Stimulated activated CD8-positive, alpha-beta memory T cell treated with anti-CD3 and anti-CD28 coated beads, Interleukin-15, amount 100 ng/mL, for 1 hour (primary cell): ENCODE data around the gene HLF.

Source experiments
- DNase-seq: peaks from one replicate; pipeline ENCODE4 v3.0.0-alpha.2; 2020; ENCODE audit warnings: low read depth

HLF gene

DNA sequence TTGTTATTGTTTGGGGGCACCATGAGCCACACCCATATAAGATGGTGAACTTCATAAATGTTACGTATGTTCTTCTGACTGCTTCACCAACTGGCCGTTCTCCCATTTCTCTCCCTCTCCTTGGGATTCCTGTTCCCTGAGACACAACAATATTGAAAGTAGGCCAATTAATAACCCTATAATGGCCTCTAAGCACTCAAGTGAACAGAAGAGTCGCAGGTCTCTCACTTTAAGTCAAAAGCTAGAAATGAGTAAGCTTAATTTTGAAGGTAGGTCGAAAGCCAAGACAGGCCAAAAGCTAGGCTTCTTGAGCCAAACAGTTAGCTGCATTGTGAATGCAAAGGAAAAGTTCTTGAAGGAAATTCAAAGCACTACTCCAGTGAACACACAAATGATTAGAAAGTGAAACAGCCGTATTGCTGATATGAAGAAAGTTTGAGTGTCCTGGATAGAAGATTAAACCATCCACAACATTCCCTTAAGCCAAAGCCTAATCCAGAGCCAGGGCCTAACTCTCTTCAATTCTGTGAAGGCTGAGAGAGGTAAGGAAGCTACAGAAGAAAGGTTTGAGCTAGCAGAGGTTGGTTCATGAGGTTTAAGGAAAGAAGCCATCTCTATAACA lies 25.8 kb downstream of the HLF start:
- no peak for DNase-seq

DNA sequence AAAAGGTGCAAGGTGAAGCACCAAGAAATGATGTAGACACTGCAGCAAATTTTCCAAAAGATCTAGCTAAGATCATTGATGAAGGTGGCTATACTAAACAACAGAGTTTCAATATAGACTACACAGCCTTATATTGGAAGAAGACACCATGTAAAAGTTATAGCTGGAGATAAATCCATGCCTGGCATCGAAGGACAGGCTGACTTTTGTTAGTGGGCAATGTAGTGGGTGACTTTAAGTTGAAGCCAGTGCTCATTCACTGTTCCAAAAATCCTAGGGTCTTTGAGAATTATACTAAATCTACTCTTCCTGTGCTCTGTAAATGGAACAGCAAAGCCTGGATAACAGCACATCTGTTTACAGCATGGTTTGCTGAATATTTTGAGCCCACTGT lies 26.4 kb downstream of the HLF start:
- no peak for DNase-seq

- no peak for DNase-seq
Observed at GRCh38 chr17:55292094-55292493, 27.3 kb downstream of the HLF start.

DNA sequence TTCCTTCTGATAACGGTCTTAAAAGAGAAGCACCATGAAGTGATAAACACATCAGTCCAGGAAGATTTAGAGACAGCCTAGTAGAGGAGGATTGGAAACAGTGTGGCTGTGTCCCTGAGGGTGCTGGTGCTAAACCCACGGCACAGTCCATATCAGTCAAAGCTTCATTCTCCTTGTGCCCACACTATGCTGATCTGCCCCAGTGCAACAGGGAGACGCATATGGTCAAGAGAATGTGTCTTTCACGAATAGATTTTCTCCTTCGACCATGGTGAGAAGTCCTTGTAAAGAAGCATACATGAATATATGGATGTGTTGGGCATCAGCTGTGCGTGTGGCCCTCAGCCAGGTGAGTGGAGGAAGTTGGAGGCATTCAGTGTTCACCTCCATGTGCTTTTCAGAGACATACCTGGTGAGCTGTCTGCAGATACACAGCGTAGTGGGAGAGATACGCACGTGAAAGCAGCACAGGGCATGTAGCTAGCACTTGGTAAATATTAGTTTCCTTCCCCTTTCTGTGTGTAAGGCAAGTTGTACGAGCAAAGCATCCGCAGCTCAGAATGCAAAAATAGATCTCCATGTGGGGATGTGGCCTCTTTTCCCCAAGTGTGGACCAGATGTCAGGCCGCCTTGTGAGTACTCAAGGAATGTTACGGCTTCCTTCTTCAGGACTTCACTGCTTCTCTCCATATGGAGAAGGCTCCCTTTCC lies 29.4 kb downstream of the HLF start:
- no peak for DNase-seq

GRCh38 chr17:55295411-55296170 lies 30.8 kb downstream of the HLF start:
- DNase-seq = peak; percentile 19

DNA sequence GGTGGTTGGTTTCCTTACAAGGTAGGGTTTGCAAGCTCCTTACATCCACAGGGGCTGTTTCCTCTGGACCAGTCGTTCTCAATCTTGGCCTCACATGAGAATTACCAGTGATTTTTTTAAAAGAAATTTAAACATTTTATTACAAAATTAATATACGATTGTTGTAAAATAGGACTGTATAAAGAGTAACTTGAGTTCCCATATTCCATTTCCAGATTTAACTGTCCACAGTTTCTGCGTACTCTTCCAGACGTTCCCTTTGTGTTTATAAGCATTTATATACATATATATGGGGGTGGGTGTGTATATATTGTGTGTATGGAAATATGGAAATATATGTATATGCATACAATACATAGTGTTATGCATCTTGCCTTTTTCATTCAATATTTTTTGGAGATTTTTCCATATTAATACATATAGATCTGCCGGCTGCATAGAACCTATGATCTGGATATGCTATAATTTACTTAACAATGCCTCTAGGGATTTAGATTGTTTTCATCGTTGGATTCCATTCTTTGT lies 31.5 kb downstream of the HLF start:
- no peak for DNase-seq

GRCh38 chr17:55296699-55297098 lies 31.9 kb downstream of the HLF start:
- DNase-seq = no peak

- DNase-seq = no peak
Observed at GRCh38 chr17:55298111-55298730, 33.5 kb downstream of the HLF start.

DNA sequence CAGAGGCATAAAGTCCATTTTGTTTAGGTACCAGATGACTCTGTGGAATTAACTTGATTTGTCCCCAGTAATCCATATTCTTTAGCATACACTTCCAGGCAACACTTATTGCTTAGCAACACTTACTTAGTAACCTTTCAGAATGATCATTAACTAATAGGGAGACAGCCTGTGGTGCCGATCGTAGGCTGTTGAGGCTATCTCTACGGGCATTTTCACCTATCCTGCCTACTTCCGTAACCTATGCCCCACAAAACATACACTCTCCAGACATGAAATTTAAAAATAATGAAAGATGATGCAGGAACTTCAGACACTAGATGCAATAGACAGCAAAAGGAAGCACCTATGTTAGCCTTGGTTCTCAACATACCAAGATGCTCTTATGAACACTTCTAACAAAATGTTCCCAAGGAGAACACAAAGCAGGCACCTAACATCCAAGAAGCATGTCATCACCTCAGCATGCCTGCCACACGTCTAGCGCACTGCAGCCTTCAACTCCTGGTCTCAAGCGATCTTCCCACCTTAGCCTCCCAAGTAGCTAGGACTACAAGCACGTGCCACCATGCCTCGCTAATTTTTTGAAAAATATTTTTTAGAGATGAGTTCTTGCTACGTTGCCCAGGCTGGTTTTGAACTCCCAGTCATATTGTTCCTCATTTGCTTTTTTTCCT lies 34.5 kb downstream of the HLF start:
- no peak for DNase-seq

GRCh38 chr17:55299890-55300289 lies 35.1 kb downstream of the HLF start:
- no peak for DNase-seq

- no peak for DNase-seq
Observed at GRCh38 chr17:55300479-55301290, 35.9 kb downstream of the HLF start.

- no peak for DNase-seq
Observed at GRCh38 chr17:55301521-55302406, 37.0 kb downstream of the HLF start.

DNA sequence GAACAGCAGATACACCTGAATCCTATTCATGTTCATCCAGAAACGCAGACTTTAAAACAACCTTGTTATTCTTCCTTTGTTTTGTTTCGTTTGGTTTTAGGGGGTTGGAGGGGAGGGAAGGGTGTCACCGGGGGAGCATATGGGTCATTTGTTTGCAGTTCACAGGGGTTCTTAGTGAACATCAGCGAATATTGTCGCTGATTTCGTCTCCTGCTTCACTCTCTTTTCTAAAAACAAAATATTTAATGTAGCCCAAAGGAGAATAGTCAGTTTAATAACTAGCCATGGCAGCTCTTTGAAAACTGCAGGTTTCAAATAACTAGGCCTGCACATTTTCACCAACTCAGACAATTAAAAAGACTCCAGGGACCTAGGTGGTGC lies 37.6 kb downstream of the HLF start:
- no peak for DNase-seq

GRCh38 chr17:55303008-55303493 lies 38.3 kb downstream of the HLF start:
- DNase-seq = no peak

DNA sequence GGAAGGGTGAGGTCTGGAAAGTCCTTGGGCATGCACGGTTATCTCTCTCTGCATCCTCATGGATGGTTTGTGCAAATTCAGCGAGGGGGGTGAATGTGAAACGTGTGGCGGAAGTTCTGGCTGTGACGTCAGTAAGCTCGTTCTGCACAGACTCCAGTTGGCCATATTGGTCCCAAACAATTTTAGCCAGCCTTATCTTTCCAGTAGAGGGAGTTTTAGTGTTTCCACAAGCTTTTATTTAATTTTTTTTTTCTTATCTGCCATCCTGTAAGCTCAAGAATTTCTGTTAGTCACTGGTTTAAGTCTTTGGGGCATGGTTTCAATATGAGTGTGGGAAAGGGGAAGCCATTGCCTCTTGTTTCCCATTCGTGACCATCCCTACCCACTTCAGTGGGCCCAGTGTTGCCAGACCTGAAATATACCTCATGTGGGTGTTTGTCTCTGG lies 39.0 kb downstream of the HLF start:
- DNase-seq = no peak

DNA sequence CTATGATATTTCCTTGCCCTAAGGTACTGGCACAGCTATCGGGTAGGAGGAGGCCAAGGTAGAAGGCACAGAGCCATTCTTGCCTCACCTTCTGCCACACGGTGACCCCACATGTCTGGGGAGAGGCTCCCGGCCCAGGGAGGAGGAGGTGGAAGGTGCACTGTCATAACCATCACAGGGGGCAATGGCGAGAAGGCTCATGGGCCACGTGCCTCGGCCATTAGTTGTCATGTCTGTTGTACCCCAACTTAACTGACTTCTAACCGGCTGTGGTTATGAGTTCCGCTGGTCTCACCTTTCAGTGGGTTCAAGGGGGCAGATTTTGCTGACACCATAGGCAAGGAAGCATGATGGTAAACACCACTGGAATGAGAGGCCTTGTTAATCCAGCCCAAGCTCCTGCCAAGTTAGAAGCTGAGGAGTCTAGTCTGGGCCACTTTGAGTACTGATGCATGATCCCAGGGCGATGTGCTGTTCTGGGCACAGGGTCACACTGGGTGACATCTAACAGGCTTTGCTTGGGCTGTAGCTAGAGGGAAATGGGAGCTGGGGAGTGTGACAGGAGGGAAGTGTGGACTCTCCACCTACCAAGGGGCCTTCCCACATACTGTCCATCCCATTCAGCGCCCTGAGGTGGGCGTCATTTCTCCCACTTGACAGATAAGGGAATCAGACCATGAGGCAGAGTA lies 39.6 kb downstream of the HLF start:
- no peak for DNase-seq

GRCh38 chr17:55305321-55306087 lies 40.7 kb downstream of the HLF start:
- no peak for DNase-seq

- DNase-seq = no peak
Observed at GRCh38 chr17:55307879-55308278, 43.1 kb downstream of the HLF start.
